ENCODE results near the gene P3H2. TPM values are rescaled to one million over a fixed set of nuclear protein-coding genes. Genes with fewer than 3 reads are reported as not detected.

P3H2 gene
- total and polyA plus RNA-seq, 9 of the 15 experiments (the other 6 are each of a cell fraction or from before 2014, with no cell fraction given): 0.04 to 0.26 (median 0.22) TPM; not detected in 6

GRCh38 chr3:189964623-189965332, 155.9 kb downstream of the P3H2 start:
- TF ChIP-seq GABPB1 (CRISPR knock-in tag; IDR thresholded peaks at IDR 0.05) (no peak), STAT6 (CRISPR knock-in tag; IDR thresholded peaks at IDR 0.05) (no peak), CCNT2 (IDR thresholded peaks at IDR 0.05; ENCODE audit: borderline replicate concordance, extremely low read depth, insufficient read length, low read depth, low read length) (no peak), NFE2L1 (tag; IDR thresholded peaks at IDR 0.05; ENCODE audit: borderline replicate concordance, low read depth) (no peak), HNRNPH1 (optimal IDR thresholded peaks at IDR 0.05; ENCODE audit: low read depth, low read length) (no peak), E2F5 (CRISPR knock-in tag; IDR thresholded peaks at IDR 0.05) (no peak)
- Histone ChIP-seq H3K9me3 (replicated peaks; ENCODE audit: control insufficient read depth, insufficient read depth, low read depth, low read length) (no peaks in the 10 kb centered on the region), H3K4me3 (no peak overlapping the region), H3K79me2 (ENCODE audit: control insufficient read depth, insufficient read depth, low read length) (no peaks in the 10 kb centered on the region), H3K9ac (ENCODE audit: insufficient read depth in 1 of 2, low read depth in 2 of 2, low read length in 2 of 2) (no peak overlapping the region), H3K36me3 (ENCODE audit: control insufficient read depth, insufficient read depth, low read length) (no peaks in the 10 kb centered on the region), H3K27ac (ENCODE audit: extremely low read depth, low read depth, low read length) (no peak overlapping the region), H3K27me3 (ENCODE audit: control insufficient read depth in 2 of 2, insufficient read depth in 2 of 2, low read length in 2 of 2) (no peaks in the 10 kb centered on the region), H3K4me2 (ENCODE audit: insufficient read depth, low read length) (no peak overlapping the region), H2AFZ (ENCODE audit: low read depth, low read length) (no peak overlapping the region), H3K4me1 (replicated peaks in 1 of 2; ENCODE audit: control insufficient read depth in 2 of 2, insufficient read depth in 2 of 2, low read length in 2 of 2) (no peaks in the 10 kb centered on the region), H3K9me1 (ENCODE audit: control insufficient read depth, insufficient read depth, low read length) (no peaks in the 10 kb centered on the region), H4K20me1 (replicated peaks; ENCODE audit: control insufficient read depth, insufficient read depth, low read length) (no peaks in the 10 kb centered on the region)
- DNase-seq (ENCODE audit: extremely low read depth in 1 of 4, low spot score in 3 of 4): no peak
- no peak for FAIRE-seq
- ChIA-PET POLR2A (no interaction called here), CTCF (ENCODE audit: low intra/inter-chr PET ratio) (no interaction called here)
- under 1% methylated on average over 9 of the region's 9 CpGs for WGBS (ENCODE audit: insufficient coverage, low coverage, missing lambda C conversion rate)
- in situ Hi-C loops (cut with MboI): no loop called here
- no TSS peak for BruUV-seq (replicated peaks)
- no peak for ATAC-seq
- intact Hi-C loops (cut with micrococcal nuclease): loop anchor here (5.0 to 10.0 kb wide), 2 partner anchors 358 to 1090 kb away; partner anchors contain the start of gene CLDN1
